Transverse colon (tissue), 4 donors: ENCODE measurements around the gene OR2A12. TPM values are rescaled to one million over a fixed set of nuclear protein-coding genes. Genes with fewer than 3 reads are reported as not detected.
"Not testable (repeated sequence)": the region's sequence is repeated elsewhere in the genome, so short reads cannot be mapped to it uniquely, and the experiment has no call there.

Source experiments
- DNase-seq: peaks from one replicate; pipeline ENCODE4 v3.0.0-alpha.2; 2019
- H3K27ac ChIP-seq, 4 donors: fragments of 200-600 bp; sonication (generic); 2 replicates each; pipeline ENCODE4 v1.5.1; 2016 to 2018; ENCODE audit warnings: inconsistent platforms in 4 of 4
- H3K27me3 ChIP-seq: fragments of 200-600 bp; sonication (generic); 2 replicates; pipeline ENCODE4 v1.5.1; 2017; ENCODE audit warnings: inconsistent platforms
- H3K36me3 ChIP-seq, 4 donors: fragments of 200-600 bp; sonication (generic); 2 replicates each; pipeline ENCODE4 v1.5.1; 2017 to 2019; ENCODE audit warnings: inconsistent platforms in 4 of 4
- H3K4me1 ChIP-seq, 4 donors: fragments of 200-600 bp; sonication (generic); 2 replicates each; pipeline ENCODE4 v1.5.1; 2017 to 2020; ENCODE audit warnings: inconsistent platforms in 4 of 4
- H3K4me3 ChIP-seq, 4 donors: fragments of 200-600 bp; sonication (generic); 1 replicate in 1 of 4; 2 replicates in 3 of 4; pipeline versions ENCODE4 v1.5.1 to v1.6.1; 2017 to 2019; ENCODE audit warnings: inconsistent platforms in 4 of 4
- H3K9me3 ChIP-seq, 2 donors: fragments of 200-600 bp; sonication (generic); 2 replicates each; pipeline ENCODE4 v1.5.1; 2017 to 2019; ENCODE audit warnings: inconsistent platforms in 2 of 2
- EP300 ChIP-seq: sonication (generic); formaldehyde crosslinking; IDR thresholded peaks from one replicate; pipeline ENCODE4 v1.6.1; 2017; ENCODE audit warnings: antibody characterized with exemption, low read depth
- POLR2A ChIP-seq: fragments of 450-650 bp; IDR thresholded peaks from one replicate; pipeline ENCODE4 v1.6.1; 2016; ENCODE audit warnings: antibody characterized with exemption, mild to moderate bottlenecking, moderate library complexity
- POLR2AphosphoS5 ChIP-seq, 3 donors: sonication (generic); formaldehyde crosslinking; IDR thresholded peaks; one replicate each; pipeline ENCODE4 v1.6.1; 2016; ENCODE audit warnings: antibody characterized with exemption in 3 of 3
- WGBS, 2 donors: methylation state at CpG; one replicate each; pipeline ENCODE4 v1.1.5; 2018; ENCODE audit warnings: low coverage in 1 of 2; 5-methylcytosine and 5-hydroxymethylcytosine counted together
- in situ Hi-C, 4 donors: fragments of 200-750 bp; cut with MboI; loops; one replicate each; pipeline versions ENCODE4 v1.15.0 to v1.15.1; 2017; ENCODE audit warnings: low sequenced_read_pairs in 3 of 4, low pct_ligation_motif_present in 1 of 4, low pct_unique_long_range_greater_than_20kb in 1 of 4
- intact Hi-C: fragments of 100-400 bp; cut with DNase I; formaldehyde crosslinking; loops from one replicate; pipeline ENCODE4 v1.15.1; 2023; ENCODE audit warnings: low total_unique reads
- total RNA-seq, 4 donors: library from RNA; depleted of rRNA; stranded (reverse); fragments of >200 nt; gene quantifications; one replicate each; pipeline ENCODE4 v1.1.0, GENCODE V29; 2016
- TF ChIP-seq, protein P1 (sequence below), 5 experiments: fragments of 200-600 bp in 3 of 5; fragments of 450-650 bp in 2 of 5; sonication (generic) in 3 of 5; IDR thresholded peaks; 1 replicate in 2 of 5; 2 replicates in 3 of 5; pipeline ENCODE4 v1.5.1; 2016 to 2017; ENCODE audit warnings: antibody characterized with exemption in 5 of 5, inconsistent platforms in 3 of 5, mild to moderate bottlenecking in 2 of 5, moderate library complexity in 1 of 5

OR2A12 gene
- total RNA-seq, 4 donors from 2014 or later: not detected

DNA sequence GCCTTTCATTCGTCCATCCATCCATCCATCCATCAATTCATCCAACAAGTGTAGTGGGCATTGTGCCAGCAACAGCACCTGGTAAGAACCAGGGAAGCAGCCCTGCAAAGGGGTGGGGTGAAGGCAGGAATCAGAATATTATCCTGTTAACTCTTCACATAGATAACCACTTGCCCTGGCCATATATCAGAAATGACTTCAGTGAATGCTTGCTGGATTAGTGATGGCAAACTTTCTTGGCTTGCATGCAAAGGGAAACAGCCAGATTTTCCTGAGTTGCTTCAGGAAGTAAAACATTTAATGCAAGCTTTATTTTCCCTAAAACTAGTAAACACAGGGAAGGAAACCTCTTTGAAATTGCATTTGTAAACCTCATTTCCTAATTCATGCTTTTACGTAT is 36.6 kb upstream of the OR2A12 start:
- 34 to 43% methylated on average over 2 of the region's 2 CpGs for WGBS, 2 donors
- Histone ChIP-seq H3K27me3 (no peaks in the 10 kb centered on the region), H3K4me1 (no peaks in the 10 kb centered on the region)

DNA sequence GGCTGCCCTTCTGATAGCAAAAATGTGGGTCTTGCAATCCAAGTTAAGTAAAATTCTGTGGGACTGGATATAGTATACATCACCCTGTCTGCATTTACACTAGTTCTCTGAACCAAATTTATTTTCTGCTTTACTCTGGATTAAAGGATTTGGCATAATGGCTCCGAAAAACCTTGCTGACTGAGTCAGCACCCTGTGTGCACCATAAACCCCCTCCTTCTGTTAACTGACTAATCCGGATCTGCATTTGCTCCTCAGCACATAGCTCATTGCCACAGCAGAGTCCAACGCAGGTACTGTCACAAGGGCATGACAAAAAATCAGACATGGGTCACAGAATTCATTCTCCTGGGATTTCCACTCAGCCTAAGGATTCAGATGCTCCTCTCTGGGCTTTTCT is 36.0 kb upstream of the OR2A12 start:
- DNase-seq: no peak
- in situ Hi-C loops (no loop called here), intact Hi-C loops (no loop called here)
- no peaks in the 10 kb centered on the region for H3K36me3 ChIP-seq
- TF ChIP-seq EP300: no peak
- TF ChIP-seq, protein P1, sequence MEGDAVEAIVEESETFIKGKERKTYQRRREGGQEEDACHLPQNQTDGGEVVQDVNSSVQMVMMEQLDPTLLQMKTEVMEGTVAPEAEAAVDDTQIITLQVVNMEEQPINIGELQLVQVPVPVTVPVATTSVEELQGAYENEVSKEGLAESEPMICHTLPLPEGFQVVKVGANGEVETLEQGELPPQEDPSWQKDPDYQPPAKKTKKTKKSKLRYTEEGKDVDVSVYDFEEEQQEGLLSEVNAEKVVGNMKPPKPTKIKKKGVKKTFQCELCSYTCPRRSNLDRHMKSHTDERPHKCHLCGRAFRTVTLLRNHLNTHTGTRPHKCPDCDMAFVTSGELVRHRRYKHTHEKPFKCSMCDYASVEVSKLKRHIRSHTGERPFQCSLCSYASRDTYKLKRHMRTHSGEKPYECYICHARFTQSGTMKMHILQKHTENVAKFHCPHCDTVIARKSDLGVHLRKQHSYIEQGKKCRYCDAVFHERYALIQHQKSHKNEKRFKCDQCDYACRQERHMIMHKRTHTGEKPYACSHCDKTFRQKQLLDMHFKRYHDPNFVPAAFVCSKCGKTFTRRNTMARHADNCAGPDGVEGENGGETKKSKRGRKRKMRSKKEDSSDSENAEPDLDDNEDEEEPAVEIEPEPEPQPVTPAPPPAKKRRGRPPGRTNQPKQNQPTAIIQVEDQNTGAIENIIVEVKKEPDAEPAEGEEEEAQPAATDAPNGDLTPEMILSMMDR (IDR thresholded peaks at IDR 0.05): no peak
- TF ChIP-seq POLR2AphosphoS5 (IDR thresholded peaks at IDR 0.05): no peak
- TF ChIP-seq POLR2A: no peak
- no peak overlapping the region for H3K4me3 ChIP-seq
- H3K27me3 ChIP-seq: no peaks in the 10 kb centered on the region
- no peaks in the 10 kb centered on the region for H3K9me3 ChIP-seq
- H3K27ac ChIP-seq: no peak overlapping the region
- no peaks in the 10 kb centered on the region for H3K4me1 ChIP-seq
- WGBS, 2 donors: 55% methylated on average over 3 of the region's 3 CpGs; no CpG with 5 or more reads in 1 of the 2 donors

More for the DNA sequence above, 36.6 kb upstream of the OR2A12 start:
- Histone ChIP-seq H3K27ac (no peak overlapping the region), H3K36me3 (no peaks in the 10 kb centered on the region), H3K9me3 (no peaks in the 10 kb centered on the region), H3K4me3 (no peak overlapping the region)
- in situ Hi-C loops: no loop called here
- no peak for DNase-seq
- TF ChIP-seq, protein P1 (IDR thresholded peaks at IDR 0.05): no peak
- intact Hi-C loops: no loop called here

DNA sequence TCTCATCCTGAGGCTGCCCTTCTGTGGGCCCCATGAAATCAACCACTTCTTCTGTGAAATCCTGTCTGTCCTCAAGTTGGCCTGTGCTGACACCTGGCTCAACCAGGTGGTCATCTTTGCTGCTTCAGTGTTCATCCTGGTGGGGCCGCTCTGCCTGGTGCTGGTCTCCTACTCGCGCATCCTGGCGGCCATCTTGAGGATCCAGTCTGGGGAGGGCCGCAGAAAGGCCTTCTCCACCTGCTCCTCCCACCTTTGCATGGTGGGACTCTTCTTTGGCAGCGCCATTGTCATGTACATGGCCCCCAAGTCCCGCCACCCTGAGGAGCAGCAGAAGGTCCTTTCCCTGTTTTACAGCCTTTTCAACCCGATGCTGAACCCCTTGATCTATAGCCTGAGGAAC is 35.2 kb upstream of the OR2A12 start:
- WGBS, 2 donors: 78% methylated on average over 8 of the region's 8 CpGs; no CpG with 5 or more reads in 1 of the 2 donors
- H3K27me3 ChIP-seq, DNase-seq, in situ Hi-C loops, H3K4me1 ChIP-seq, H3K9me3 ChIP-seq, H3K27ac ChIP-seq, H3K36me3 ChIP-seq, intact Hi-C loops, H3K4me3 ChIP-seq: not testable (repeated sequence)

DNA sequence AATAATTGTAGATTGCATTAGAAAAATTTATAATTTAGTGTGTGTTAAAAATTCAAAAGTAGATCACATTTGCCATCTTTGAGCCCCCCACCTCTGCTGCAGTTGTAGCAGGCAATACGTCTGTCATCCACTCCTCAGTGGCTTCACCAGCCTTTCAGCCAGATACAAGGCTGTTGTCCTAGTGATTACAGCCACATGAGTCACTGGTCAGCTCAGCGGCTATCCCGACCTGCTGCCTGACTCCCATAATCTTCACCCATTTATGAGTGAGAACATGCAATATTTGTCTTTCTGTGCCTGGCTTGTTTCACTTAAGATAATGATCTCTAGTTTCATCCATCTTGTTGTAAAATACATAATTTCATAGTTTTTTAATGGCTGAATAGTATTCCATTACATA is 28.1 kb upstream of the OR2A12 start:
- WGBS, 2 donors: 77% methylated on average over 3 of the region's 3 CpGs; no CpG with 5 or more reads in 1 of the 2 donors
- DNase-seq: no peak
- no peak for TF ChIP-seq POLR2AphosphoS5 (IDR thresholded peaks at IDR 0.05)
- no peak for TF ChIP-seq POLR2A
- no peak for TF ChIP-seq EP300
- TF ChIP-seq, protein P1 (IDR thresholded peaks at IDR 0.05): no peak
- intact Hi-C loops (no loop called here), in situ Hi-C loops (no loop called here)
- H3K27me3 ChIP-seq: no peaks in the 10 kb centered on the region
- H3K27ac ChIP-seq: no peak overlapping the region
- H3K4me1 ChIP-seq: no peaks in the 10 kb centered on the region
- no peak overlapping the region for H3K4me3 ChIP-seq
- H3K36me3 ChIP-seq: no peaks in the 10 kb centered on the region
- no peaks in the 10 kb centered on the region for H3K9me3 ChIP-seq

DNA sequence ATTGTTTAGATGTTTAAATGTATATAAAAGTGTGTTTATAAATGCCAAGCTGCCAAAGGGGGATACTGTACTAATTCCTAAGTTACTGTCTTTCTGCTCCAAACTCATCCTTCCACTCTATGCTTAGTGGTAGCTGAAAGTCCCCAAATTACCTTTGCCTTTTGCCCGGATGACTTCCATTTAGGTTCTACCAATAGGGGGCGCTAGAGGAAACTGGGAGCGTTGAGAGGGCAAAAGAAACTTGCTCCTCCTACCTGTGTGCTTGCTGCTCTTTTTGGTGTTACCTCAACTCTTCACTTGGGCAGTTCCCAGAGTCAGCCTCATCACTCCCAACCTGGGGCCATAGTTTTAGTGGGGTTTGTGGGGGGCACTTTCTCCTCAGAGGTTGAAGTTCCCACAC is 22.4 kb upstream of the OR2A12 start:
- TF ChIP-seq, protein P1 (IDR thresholded peaks at IDR 0.05): peak in 2 of 5 experiments; percentile 9 to 23
- no peak for TF ChIP-seq POLR2AphosphoS5 (IDR thresholded peaks at IDR 0.05)
- TF ChIP-seq POLR2A: no peak
- no peaks in the 10 kb centered on the region for H3K9me3 ChIP-seq
- DNase-seq: no peak
- H3K36me3 ChIP-seq: no peaks in the 10 kb centered on the region
- H3K4me3 ChIP-seq: no peak overlapping the region
- H3K27me3 ChIP-seq: no peaks in the 10 kb centered on the region
- in situ Hi-C loops: no loop called here
- intact Hi-C loops: no loop called here
- H3K27ac ChIP-seq: no peak overlapping the region
- WGBS, 2 donors: 43 to 58% methylated on average over 2 to 3 of the region's 3 CpGs
- H3K4me1 ChIP-seq: no peaks in the 10 kb centered on the region
